ENCODE measurements around the gene COG8.

GRCh38 chr16:69348222-69348621, 8.9 kb upstream of the COG8 start:
- TF ChIP-seq POLR2A (IDR thresholded peaks at IDR 0.05; ENCODE audit: low read length), result no peak
- no peak for TF ChIP-seq GATA1 (IDR thresholded peaks at IDR 0.05; ENCODE audit: low read depth, low read length)

Measured in erythroblast (primary cell).